Measurements from ENCODE around the gene SH3D19.
"Not testable (repeated sequence)": the region's sequence is repeated elsewhere in the genome, so short reads cannot be mapped to it uniquely, and the experiment has no call there.

GRCh38 chr4:151235373-151235772 lies 90.0 kb downstream of the SH3D19 start:
- TF ChIP-seq CTCF, POLR2A, EP300 (IDR thresholded peaks at IDR 0.05): not testable (repeated sequence)
